Testis (tissue), 3 donors: Measurements from ENCODE around the gene HPN. TPM values are rescaled to one million over a fixed set of nuclear protein-coding genes. Genes with fewer than 3 reads are reported as not detected.

Experiments used
- DNase-seq: peaks from one replicate; pipeline ENCODE4 v3.0.0-alpha.2; 2019
- H3K27ac ChIP-seq, 2 donors: fragments of 200-600 bp; sonication (generic); one replicate each; pipeline ENCODE4 v1.5.1; 2019
- H3K27me3 ChIP-seq: fragments of 200-600 bp; sonication (generic); one replicate; pipeline ENCODE4 v1.5.1; 2019
- H3K36me3 ChIP-seq: fragments of 200-600 bp; sonication (generic); one replicate; pipeline ENCODE4 v1.5.1; 2017; ENCODE audit warnings: low read depth; ENCODE audit errors: missing control alignments
- H3K4me1 ChIP-seq: fragments of 200-600 bp; sonication (generic); one replicate; pipeline ENCODE4 v1.5.1; 2019
- H3K4me3 ChIP-seq, 2 donors: fragments of 200-600 bp; sonication (generic); one replicate each; pipeline ENCODE4 v1.5.1; 2017 to 2019
- H3K9me3 ChIP-seq: fragments of 200-600 bp; sonication (generic); one replicate; pipeline ENCODE4 v1.5.1; 2017
- CTCF ChIP-seq, 3 experiments: fragments of 450-650 bp in 2 of 3; fragments of 200-600 bp in 1 of 3; sonication (generic) in 1 of 3; IDR thresholded peaks; one replicate each; pipeline ENCODE4 v1.5.1; 2016 to 2019; ENCODE audit warnings: antibody characterized with exemption in 3 of 3, mild to moderate bottlenecking in 2 of 3, moderate library complexity in 1 of 3
- POLR2A ChIP-seq: fragments of 450-650 bp; IDR thresholded peaks from one replicate; pipeline ENCODE4 v1.6.1; 2017; ENCODE audit warnings: antibody characterized with exemption, mild to moderate bottlenecking, moderate library complexity
- WGBS, 2 donors: methylation state at CpG; one replicate each; pipeline ENCODE4 v1.1.5; 2018; 5-methylcytosine and 5-hydroxymethylcytosine counted together
- intact Hi-C: fragments of 100-400 bp; cut with DNase I; formaldehyde crosslinking; loops from one replicate; pipeline ENCODE4 v1.15.1; 2023; ENCODE audit warnings: low total_unique reads
- polyA plus RNA-seq: library from polyadenylated mRNA; stranded (reverse); fragments of 350-450 nt; fragmentation: Illumina TruSeq; extraction: RNeasy Lipid Tissue Mini Kit (QIAGEN cat#74804); gene quantifications from one replicate; pipeline ENCODE4 v1.2.3, GENCODE V29; 2014; ENCODE audit warnings: low read depth, low replicate concordance; ENCODE audit not compliant: insufficient read depth
- total RNA-seq, 2 donors: library from RNA; depleted of rRNA; stranded (reverse); fragments of >200 nt; gene quantifications; one replicate each; pipeline ENCODE4 v1.2.3, GENCODE V29; 2016

HPN gene
- total and polyA plus RNA-seq, 3 donors from 2014 or later = 0.79 to 8.2 (median 1.7) TPM

- no peak for TF ChIP-seq CTCF (IDR thresholded peaks at IDR 0.05)
- no peak for TF ChIP-seq POLR2A
- Histone ChIP-seq H3K36me3 (no peaks in the 10 kb centered on the region), H3K4me1 (peaks cover 1% of the 10 kb centered on the region), H3K4me3 (no peak overlapping the region), H3K27ac (no peak overlapping the region), H3K27me3 (no peaks in the 10 kb centered on the region), H3K9me3 (no peaks in the 10 kb centered on the region)
- WGBS, 2 donors = 76 to 77% methylated on average over 8 of the region's 8 CpGs
- no peak for DNase-seq
- intact Hi-C loops = no loop called here
These were observed 54.3 kb downstream of the HPN start for GRCh38 chr19:35095667-35096368.

- Histone ChIP-seq H3K27ac (no peak overlapping the region), H3K4me1 (no peaks in the 10 kb centered on the region), H3K9me3 (no peaks in the 10 kb centered on the region), H3K4me3 (no peak overlapping the region), H3K36me3 (no peaks in the 10 kb centered on the region), H3K27me3 (no peaks in the 10 kb centered on the region)
- no peak for DNase-seq
- intact Hi-C loops = no loop called here
- no peak for TF ChIP-seq CTCF (IDR thresholded peaks at IDR 0.05)
- TF ChIP-seq POLR2A = no peak
- WGBS, 2 donors = 80 to 82% methylated on average over 22 to 27 of the region's 29 CpGs
These were observed 57.0 kb downstream of the HPN start for GRCh38 chr19:35098413-35099049.

GRCh38 chr19:35099155-35099896 is 57.8 kb downstream of the HPN start:
- no peaks in the 10 kb centered on the region for H3K27me3 ChIP-seq
- intact Hi-C loops = no loop called here

GRCh38 chr19:35099897-35100275 is 58.4 kb downstream of the HPN start:
- H3K4me3 ChIP-seq = no peak overlapping the region
- H3K9me3 ChIP-seq = no peaks in the 10 kb centered on the region
- TF ChIP-seq POLR2A = no peak
- TF ChIP-seq CTCF (IDR thresholded peaks at IDR 0.05) = no peak
- H3K36me3 ChIP-seq = no peaks in the 10 kb centered on the region
- no peaks in the 10 kb centered on the region for H3K4me1 ChIP-seq
- intact Hi-C loops = no loop called here
- no peaks in the 10 kb centered on the region for H3K27me3 ChIP-seq
- no peak overlapping the region for H3K27ac ChIP-seq
- WGBS, 2 donors = 95 to 98% methylated on average over 10 to 13 of the region's 13 CpGs
- DNase-seq = no peak

More at GRCh38 chr19:35099155-35099896, 57.8 kb downstream of the HPN start:
- 82 to 86% methylated on average over 17 to 20 of the region's 21 CpGs for WGBS, 2 donors
- DNase-seq = no peak
- no peaks in the 10 kb centered on the region for H3K36me3 ChIP-seq
- H3K9me3 ChIP-seq = no peaks in the 10 kb centered on the region
- no peak for TF ChIP-seq POLR2A
- TF ChIP-seq CTCF (IDR thresholded peaks at IDR 0.05) = no peak
- H3K4me3 ChIP-seq = no peak overlapping the region
- no peak overlapping the region for H3K27ac ChIP-seq
- H3K4me1 ChIP-seq = no peaks in the 10 kb centered on the region
